Measurements from ENCODE around the gene XPO4.

- TF ChIP-seq ZNF274 (IDR thresholded peaks at IDR 0.05; ENCODE audit: borderline replicate concordance, extremely low read depth, low read length) = no peak
- no peak for TF ChIP-seq CTCF (IDR thresholded peaks at IDR 0.05; ENCODE audit: control extremely low read depth in 1 of 3, insufficient read depth in 1 of 3, low read depth in 1 of 3, low read length in 3 of 3)
- no peak for TF ChIP-seq KDM4A (IDR thresholded peaks at IDR 0.05; ENCODE audit: low read depth, low read length, severe bottlenecking)
- no peak for TF ChIP-seq SIN3A (conservative IDR thresholded peaks at IDR 0.05 in 1 of 2, IDR thresholded peaks at IDR 0.05 in 1 of 2; ENCODE audit: low read depth in 1 of 2, low read length in 2 of 2)
- no peak for TF ChIP-seq POLR2AphosphoS5 (IDR thresholded peaks at IDR 0.05; ENCODE audit: low read depth, low read length)
- no peak for TF ChIP-seq RAD21 (IDR thresholded peaks at IDR 0.05 in 1 of 2, conservative IDR thresholded peaks at IDR 0.05 in 1 of 2; ENCODE audit: low read depth in 2 of 2, low read length in 2 of 2)
- no peak for TF ChIP-seq BACH1 (IDR thresholded peaks at IDR 0.05; ENCODE audit: low read length)
- TF ChIP-seq POLR2A (IDR thresholded peaks at IDR 0.05; ENCODE audit: control extremely low read depth in 1 of 2, low read depth in 2 of 2, low read length in 2 of 2) = no peak
- TF ChIP-seq JUN (IDR thresholded peaks at IDR 0.05; ENCODE audit: low read depth, low read length) = no peak
- TF ChIP-seq KDM1A (IDR thresholded peaks at IDR 0.05; ENCODE audit: borderline replicate concordance, low read length) = no peak
Observed at GRCh38 chr13:20782116-20782708, 120.3 kb downstream of the XPO4 start.
